HG02678 (cell line): ENCODE measurements around the gene PRPF19.
"Not testable (repeated sequence)": the region's sequence is repeated elsewhere in the genome, so short reads cannot be mapped to it uniquely, and the experiment has no call there.

Experiments
- ATAC-seq: cut with Tn5 transposase; IDR thresholded peaks from one replicate; pipeline ENCODE4 v1.9.1; 2021; ENCODE audit warnings: mild to moderate bottlenecking, moderate library complexity; ENCODE audit not compliant: unreplicated experiment

PRPF19 gene

GRCh38 chr11:60909680-60910280 is 3.4 kb upstream of the PRPF19 start:
- ATAC-seq = not testable (repeated sequence)

- no peak for ATAC-seq
These were observed 2.4 kb upstream of the PRPF19 start for GRCh38 chr11:60908803-60909202.

GRCh38 chr11:60905551-60906113 is 753 bp downstream of the PRPF19 start:
- no peak for ATAC-seq

GRCh38 chr11:60905047-60905446 is 1.3 kb downstream of the PRPF19 start:
- ATAC-seq = no peak

- ATAC-seq = no peak
These were observed 3.8 kb downstream of the PRPF19 start for GRCh38 chr11:60902625-60903024.

GRCh38 chr11:60900673-60901404 is 5.5 kb downstream of the PRPF19 start:
- no peak for ATAC-seq

GRCh38 chr11:60899977-60900376 is 6.4 kb downstream of the PRPF19 start:
- ATAC-seq = no peak

- ATAC-seq = no peak
These were observed 7.1 kb downstream of the PRPF19 start for GRCh38 chr11:60899046-60899936.

GRCh38 chr11:60897496-60897895 is 8.9 kb downstream of the PRPF19 start:
- ATAC-seq = no peak

- ATAC-seq = no peak
These were observed 10.7 kb downstream of the PRPF19 start for GRCh38 chr11:60895687-60896086.

- no peak for ATAC-seq
These were observed 15.2 kb downstream of the PRPF19 start for GRCh38 chr11:60891103-60891741.

- no peak for ATAC-seq
These were observed 15.7 kb downstream of the PRPF19 start for GRCh38 chr11:60890696-60891095.

- ATAC-seq = no peak
These were observed 16.5 kb downstream of the PRPF19 start for GRCh38 chr11:60889869-60890311.

- ATAC-seq = peak; percentile 43
These were observed 18.8 kb downstream of the PRPF19 start for GRCh38 chr11:60887556-60887955.

- ATAC-seq = no peak
These were observed 25.6 kb downstream of the PRPF19 start for GRCh38 chr11:60880643-60881282.

- no peak for ATAC-seq
These were observed 26.3 kb downstream of the PRPF19 start for GRCh38 chr11:60879971-60880588.

GRCh38 chr11:60879104-60879503 is 27.3 kb downstream of the PRPF19 start:
- no peak for ATAC-seq

GRCh38 chr11:60878245-60879101 is 27.9 kb downstream of the PRPF19 start:
- no peak for ATAC-seq

GRCh38 chr11:60876168-60876485 is 30.3 kb downstream of the PRPF19 start:
- no peak for ATAC-seq
